ENCODE results near the gene BCL3.
"Not testable (repeated sequence)": the region's sequence is repeated elsewhere in the genome, so short reads cannot be mapped to it uniquely, and the experiment has no call there.

Gene BCL3, protein sequence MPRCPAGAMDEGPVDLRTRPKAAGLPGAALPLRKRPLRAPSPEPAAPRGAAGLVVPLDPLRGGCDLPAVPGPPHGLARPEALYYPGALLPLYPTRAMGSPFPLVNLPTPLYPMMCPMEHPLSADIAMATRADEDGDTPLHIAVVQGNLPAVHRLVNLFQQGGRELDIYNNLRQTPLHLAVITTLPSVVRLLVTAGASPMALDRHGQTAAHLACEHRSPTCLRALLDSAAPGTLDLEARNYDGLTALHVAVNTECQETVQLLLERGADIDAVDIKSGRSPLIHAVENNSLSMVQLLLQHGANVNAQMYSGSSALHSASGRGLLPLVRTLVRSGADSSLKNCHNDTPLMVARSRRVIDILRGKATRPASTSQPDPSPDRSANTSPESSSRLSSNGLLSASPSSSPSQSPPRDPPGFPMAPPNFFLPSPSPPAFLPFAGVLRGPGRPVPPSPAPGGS

DNA sequence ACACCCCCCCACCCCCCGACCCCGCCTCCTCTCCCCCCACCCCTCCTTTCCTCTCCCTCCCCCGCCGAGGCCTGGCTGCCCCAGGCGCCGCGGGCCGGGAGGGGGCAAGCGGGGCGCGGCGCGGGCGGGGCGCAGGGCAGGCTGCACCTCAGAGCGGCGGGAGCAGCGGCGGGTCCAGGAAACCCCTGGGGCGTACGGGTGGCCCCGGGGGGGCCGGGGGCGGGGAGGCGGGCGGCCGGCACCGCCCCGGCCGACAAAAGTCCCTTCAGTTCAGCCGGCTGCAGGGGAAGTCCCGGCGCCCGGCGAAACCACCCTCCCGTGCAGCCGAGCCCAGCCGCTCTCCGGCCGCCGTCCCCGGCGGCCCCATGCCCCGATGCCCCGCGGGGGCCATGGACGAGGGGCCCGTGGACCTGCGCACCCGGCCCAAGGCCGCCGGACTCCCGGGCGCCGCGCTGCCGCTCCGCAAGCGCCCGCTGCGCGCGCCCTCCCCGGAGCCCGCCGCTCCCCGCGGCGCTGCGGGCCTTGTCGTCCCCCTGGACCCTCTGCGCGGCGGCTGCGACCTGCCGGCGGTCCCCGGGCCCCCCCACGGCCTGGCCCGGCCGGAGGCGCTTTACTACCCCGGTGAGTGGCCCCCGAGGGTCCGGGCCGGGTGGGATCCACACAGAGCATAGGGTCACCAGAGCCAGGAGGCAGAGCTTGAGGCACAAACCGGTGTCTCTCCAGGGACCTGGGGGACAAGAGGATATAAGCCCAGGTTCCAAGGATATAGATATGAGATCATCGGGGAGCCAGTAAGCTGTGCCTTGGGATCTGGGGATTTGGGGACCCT, at the start of gene BCL3:
Gene BCL3, plus strand, starts transcription at position 283 of the 829 bp plus-strand sequence. Its CDS starts 83 bp downstream, at position 366.
- peak; percentile 60 to 90 for DNase-seq (ENCODE audit: low read depth in 1 of 2, low spot score in 1 of 2)
- TF ChIP-seq JUND (IDR thresholded peaks at IDR 0.05; ENCODE audit: low read depth): no peak
- in situ Hi-C loops (cut with HindIII; ENCODE audit: low pct_unique_long_range_greater_than_20kb, low sequenced_read_pairs): no loop called here

DNA sequence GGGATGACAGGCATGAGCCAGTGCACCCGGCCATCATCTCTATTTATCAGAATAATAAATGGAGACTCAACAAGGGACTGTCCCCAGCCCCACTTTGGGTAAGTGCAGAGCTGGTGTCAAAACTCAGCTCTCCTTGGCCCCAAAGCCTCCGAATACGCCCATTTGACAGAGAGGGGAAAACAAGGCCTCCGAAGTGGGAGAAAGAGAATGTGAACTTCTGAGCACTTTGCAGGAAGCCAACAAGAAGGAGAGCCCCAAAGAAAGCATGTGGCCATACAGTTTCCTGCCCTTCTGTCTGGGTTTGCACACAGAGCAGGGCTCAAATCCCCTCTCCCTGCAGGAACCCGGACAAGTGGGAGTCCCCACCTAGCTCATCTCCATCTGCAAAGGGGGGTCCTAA, 48.0 kb upstream of the BCL3 start:
- no peak for TF ChIP-seq JUND (IDR thresholded peaks at IDR 0.05; ENCODE audit: low read depth)
- in situ Hi-C loops (cut with HindIII; ENCODE audit: low pct_unique_long_range_greater_than_20kb, low sequenced_read_pairs): no loop called here
- DNase-seq (ENCODE audit: low read depth in 1 of 2, low spot score in 1 of 2): no peak

DNA sequence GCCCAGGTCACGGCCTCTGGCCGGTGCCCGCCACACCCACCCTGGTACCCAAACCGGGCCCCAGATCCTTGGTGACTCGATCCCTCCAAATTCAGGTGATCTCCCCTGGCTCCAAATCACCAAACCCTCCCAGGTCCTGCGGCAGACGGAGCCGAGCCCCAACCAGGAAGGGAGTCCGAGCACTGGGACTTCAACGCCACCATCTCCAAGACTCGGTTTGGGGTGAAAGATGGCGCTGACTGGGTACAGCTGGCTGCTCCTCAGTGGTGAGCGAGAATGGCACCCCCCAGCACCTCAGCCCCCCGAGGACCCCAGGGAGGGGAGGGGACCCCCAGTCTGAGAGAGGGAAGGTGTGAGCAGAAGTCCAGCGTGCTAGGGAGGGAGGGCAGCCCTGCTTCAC, 47.3 kb upstream of the BCL3 start:
- in situ Hi-C loops (cut with HindIII; ENCODE audit: low pct_unique_long_range_greater_than_20kb, low sequenced_read_pairs): no loop called here
- no peak for TF ChIP-seq JUND (IDR thresholded peaks at IDR 0.05; ENCODE audit: low read depth)
- DNase-seq (ENCODE audit: low read depth in 1 of 2, low spot score in 1 of 2): no peak

DNA sequence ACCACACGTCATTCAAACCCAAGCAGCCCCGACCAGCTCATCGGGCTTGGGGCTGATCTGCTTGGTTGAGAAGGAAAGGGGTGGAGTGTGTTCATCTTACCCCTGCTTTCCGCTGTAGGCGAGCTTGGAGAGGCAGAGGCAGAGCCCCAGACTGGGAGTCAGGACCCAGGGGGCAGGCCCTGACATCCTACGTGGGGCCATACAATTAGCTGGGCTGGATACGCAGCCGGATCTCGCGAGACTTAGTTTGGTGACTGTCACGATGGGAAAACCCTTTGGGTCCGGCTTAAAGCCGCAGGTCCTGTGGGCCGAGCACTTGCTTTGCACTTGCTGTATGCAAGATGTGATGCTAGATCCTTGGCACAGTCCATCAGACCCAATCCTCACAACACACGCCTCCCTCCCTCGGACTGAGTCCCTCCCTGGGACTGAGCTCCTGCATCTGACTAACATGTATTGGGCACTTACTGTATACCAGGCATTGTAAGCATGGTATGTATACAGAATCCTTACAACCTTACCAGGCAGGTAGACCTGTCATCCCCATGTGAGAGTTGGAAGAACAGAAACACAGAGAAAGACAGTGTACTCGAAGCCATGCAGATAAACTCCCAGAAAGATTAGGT, 45.8 kb upstream of the BCL3 start:
- in situ Hi-C loops (cut with HindIII; ENCODE audit: low pct_unique_long_range_greater_than_20kb, low sequenced_read_pairs): no loop called here
- TF ChIP-seq JUND (IDR thresholded peaks at IDR 0.05; ENCODE audit: low read depth): no peak
- peak; percentile 90 to 97 for DNase-seq (ENCODE audit: low read depth in 1 of 2, low spot score in 1 of 2)

DNA sequence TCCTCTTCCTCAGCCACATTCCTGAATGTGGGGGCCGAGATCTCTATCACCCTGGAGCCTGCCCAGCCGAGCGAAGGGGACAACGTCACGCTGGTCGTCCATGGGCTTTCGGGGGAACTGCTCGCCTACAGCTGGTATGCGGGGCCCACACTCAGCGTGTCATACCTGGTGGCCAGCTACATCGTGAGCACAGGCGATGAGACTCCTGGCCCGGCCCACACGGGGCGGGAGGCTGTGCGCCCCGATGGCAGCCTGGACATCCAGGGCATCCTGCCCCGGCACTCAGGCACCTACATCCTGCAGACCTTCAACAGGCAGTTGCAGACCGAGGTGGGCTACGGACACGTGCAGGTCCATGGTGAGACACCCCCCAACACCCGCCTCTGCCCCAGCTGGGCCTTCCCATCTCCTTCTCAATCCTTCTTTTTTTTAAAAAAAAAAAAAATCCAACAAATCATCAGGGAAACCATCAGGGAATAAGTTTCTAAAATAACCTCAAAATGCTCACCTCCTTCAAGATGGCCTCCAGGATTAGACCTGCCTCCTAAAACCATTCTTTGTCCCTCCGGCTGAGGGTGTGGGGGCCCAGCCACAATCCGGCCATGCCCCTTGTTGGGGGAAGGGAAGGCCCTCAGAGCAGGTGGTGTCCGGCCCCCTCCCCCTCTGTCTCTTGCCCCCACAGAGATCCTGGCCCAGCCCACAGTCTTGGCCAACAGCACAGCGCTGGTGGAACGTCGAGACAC, 45.0 kb upstream of the BCL3 start:
- in situ Hi-C loops (cut with HindIII; ENCODE audit: low pct_unique_long_range_greater_than_20kb, low sequenced_read_pairs): no loop called here
- TF ChIP-seq JUND (IDR thresholded peaks at IDR 0.05; ENCODE audit: low read depth): no peak

DNA sequence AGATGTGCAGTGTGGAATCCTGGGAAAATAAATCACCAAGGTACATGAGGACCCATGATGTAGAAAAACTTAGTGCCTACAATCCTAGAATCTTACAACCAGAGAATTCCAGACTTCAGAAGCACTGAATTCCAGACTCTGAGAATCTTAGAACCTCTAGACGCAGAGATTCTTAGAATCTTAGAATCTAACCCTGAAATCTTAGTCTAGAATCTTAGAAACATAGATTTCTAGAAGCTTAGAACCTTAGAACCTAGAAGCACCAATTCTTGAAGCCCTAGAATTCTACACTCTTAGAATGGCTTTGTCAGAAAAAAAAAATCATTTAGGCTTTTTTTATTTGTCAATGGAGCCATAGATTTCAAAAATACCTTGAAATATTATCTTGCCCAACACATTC, 43.5 kb upstream of the BCL3 start:
- in situ Hi-C loops (cut with HindIII; ENCODE audit: low pct_unique_long_range_greater_than_20kb, low sequenced_read_pairs): no loop called here
- DNase-seq (ENCODE audit: low read depth in 1 of 2, low spot score in 1 of 2): no peak
- no peak for TF ChIP-seq JUND (IDR thresholded peaks at IDR 0.05; ENCODE audit: low read depth)

More for the DNA sequence above, 45.0 kb upstream of the BCL3 start:
- DNase-seq (ENCODE audit: low read depth in 1 of 2, low spot score in 1 of 2): no peak

DNA sequence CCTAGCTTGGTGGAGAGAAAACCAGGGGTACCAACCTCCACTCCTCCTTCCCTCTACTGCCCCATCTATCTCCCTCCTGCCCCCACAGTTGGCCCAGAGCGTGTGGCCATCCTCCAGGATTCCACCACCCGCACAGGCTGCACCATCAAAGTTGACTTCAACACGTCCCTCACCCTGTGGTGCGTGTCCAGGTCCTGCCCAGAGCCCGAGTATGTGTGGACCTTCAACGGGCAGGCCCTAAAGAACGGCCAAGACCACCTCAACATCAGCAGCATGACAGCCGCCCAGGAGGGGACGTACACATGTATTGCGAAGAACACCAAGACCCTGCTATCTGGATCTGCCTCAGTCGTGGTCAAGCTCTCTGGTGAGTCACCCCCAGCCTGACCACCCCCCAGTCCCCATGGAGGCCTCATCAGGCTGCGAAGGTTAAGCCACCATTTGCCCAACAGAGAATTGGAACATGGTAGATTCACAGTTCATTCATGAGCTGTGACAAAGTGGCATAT, 43.0 kb upstream of the BCL3 start:
- no peak for TF ChIP-seq JUND (IDR thresholded peaks at IDR 0.05; ENCODE audit: low read depth)
- in situ Hi-C loops (cut with HindIII; ENCODE audit: low pct_unique_long_range_greater_than_20kb, low sequenced_read_pairs): no loop called here
- DNase-seq (ENCODE audit: low read depth in 1 of 2, low spot score in 1 of 2): no peak

DNA sequence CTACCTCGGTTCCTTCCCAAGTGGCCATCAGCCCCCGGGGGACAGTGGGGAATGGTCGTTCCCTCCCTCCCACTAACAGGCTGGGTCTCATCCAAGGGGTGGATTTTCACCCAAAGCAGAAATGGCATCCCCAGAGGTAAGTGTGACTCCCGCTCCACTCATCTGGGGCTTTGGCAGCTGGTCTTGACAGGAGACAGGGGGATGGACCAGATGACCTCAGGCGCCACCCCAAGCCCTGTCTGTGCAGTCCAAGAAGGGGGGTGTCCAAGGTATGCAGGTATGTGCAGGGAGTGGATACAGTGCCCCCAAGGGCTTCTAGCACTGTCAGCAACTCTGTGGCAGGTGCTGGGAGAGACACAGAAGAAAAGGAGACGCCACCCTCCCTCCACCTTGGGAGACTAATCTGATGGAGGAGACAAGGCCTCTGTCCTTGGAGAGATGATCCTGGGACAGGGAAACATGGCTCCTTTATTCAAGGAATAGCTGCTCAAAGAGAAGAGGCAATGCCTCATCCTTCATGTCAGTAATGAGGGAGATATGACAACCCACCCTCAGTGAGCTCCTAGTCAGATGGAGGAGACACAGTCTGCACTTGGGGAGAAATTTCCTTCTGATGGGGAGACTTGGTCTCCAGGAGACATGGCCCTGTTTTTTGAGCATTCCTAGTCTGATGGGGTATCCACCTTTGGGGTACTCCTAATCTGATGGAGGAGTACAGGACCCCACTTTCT, 41.8 kb upstream of the BCL3 start:
- no peak for DNase-seq (ENCODE audit: low read depth in 1 of 2, low spot score in 1 of 2)
- in situ Hi-C loops (cut with HindIII; ENCODE audit: low pct_unique_long_range_greater_than_20kb, low sequenced_read_pairs): no loop called here
- no peak for TF ChIP-seq JUND (IDR thresholded peaks at IDR 0.05; ENCODE audit: low read depth)

DNA sequence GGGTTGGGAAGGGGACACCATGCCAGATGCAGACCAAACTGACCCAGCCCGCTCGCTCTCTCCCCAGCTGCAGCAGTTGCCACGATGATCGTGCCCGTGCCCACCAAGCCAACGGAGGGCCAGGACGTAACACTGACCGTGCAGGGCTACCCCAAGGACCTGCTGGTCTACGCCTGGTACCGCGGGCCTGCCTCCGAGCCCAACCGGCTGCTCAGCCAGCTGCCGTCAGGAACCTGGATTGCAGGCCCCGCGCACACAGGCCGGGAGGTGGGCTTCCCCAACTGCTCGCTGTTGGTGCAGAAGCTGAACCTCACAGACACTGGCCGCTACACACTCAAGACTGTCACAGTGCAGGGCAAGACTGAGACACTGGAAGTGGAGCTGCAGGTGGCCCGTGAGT, 40.7 kb upstream of the BCL3 start:
- DNase-seq (ENCODE audit: low read depth in 1 of 2, low spot score in 1 of 2): no peak
- no peak for TF ChIP-seq JUND (IDR thresholded peaks at IDR 0.05; ENCODE audit: low read depth)
- in situ Hi-C loops (cut with HindIII; ENCODE audit: low pct_unique_long_range_greater_than_20kb, low sequenced_read_pairs): no loop called here

DNA sequence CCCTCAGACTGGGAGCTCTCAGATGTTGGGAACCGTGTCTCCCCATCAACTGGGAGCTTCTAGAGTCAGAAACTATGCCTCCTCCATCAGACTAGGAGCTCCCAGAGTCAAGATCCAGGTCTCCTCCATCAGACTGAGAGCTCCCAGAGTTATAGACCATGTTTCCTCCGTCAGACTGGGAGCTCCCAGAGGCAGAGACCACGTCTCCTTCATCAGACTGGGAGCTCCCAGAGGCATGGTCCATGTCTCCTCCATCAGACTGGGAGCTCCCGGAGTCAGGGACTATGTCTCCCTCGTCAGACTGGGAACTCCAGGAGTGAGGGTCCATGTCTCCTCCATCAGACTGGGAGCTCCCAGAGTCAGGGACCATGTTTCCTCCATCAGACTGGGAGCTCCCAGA, 39.6 kb upstream of the BCL3 start:
- TF ChIP-seq JUND (IDR thresholded peaks at IDR 0.05; ENCODE audit: low read depth): no peak
- in situ Hi-C loops (cut with HindIII; ENCODE audit: low pct_unique_long_range_greater_than_20kb, low sequenced_read_pairs): no loop called here
- DNase-seq (ENCODE audit: low read depth in 1 of 2, low spot score in 1 of 2): no peak

DNA sequence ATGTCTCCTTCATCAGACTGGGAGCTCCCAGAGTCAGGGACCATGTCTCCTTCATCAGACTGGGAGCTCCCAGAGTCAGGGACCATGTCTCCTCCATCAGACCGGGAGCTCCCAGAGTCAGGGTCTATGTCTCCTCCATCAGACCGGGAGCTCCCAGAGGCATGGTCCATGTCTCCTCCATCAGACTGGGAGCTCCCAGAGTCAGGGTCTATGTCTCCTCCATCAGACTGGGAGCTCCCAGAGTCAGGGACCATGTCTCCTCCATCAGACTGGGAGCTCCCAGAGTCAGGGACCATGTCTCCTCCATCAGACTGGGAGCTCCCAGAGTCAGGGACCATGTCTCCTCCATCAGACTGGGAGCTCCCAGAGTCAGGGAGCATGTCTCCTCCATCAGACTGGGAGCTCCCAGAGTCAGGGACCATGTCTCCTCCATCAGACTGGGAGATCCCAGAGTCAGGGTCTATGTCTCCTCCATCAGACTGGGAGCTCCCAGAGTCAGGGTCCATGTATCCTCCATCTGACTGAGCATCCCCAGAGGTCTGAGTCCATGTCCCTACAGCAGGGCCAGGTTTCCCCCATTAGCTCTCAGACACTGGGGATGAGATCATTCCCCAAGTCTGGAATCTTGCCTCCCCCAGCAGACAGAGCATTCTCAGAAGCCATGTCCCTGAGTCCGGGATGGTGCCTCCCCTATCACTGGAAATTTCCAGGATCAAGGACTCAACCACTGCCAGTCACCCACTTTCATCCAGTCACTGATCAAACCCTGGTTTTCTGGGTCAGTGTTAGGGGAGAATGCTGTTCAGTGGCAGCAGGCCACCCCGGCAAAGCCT, 38.9 kb upstream of the BCL3 start:
- DNase-seq (ENCODE audit: low read depth in 1 of 2, low spot score in 1 of 2); in situ Hi-C loops (cut with HindIII; ENCODE audit: low pct_unique_long_range_greater_than_20kb, low sequenced_read_pairs): not testable (repeated sequence)

Measured in T47D (cell line).